Cardiac atrium fibroblast (primary cell): Measurements from ENCODE around the gene MRPL38. TPM values are rescaled to one million over a fixed set of nuclear protein-coding genes. Genes with fewer than 3 reads are reported as not detected.

Experiments
- total RNA-seq: library from RNA; depleted of rRNA; stranded (reverse); fragments of >200 nt; gene quantifications from 2 replicates; pipeline ENCODE4 v1.2.3, GENCODE V29; 2015

The MRPL38 gene
- 12.3 and 15.7 TPM in 2 replicates for total RNA-seq

GRCh38 chr17:75904749-75905521 lies at the start of gene MRPL38:
Gene MRPL38, minus strand, starts transcription at chr17:75904884. Its CDS starts 9 bp downstream, at chr17:75904875.

GRCh38 chr17:75940727-75941441 lies 36.2 kb upstream of the MRPL38 start, which contains the start of gene FBF1:
Gene FBF1, minus strand, starts transcription at chr17:75941042. Its CDS starts 2,893 bp downstream, at chr17:75938149.

GRCh38 chr17:75896415-75897159 lies 8.1 kb downstream of the MRPL38 start, which contains the start of gene TRIM65:
Gene TRIM65, minus strand, starts transcription at chr17:75896951. Its CDS starts 14 bp downstream, at chr17:75896937.

GRCh38 chr17:75878174-75878998 lies 26.3 kb downstream of the MRPL38 start, which contains the start of gene TRIM47:
Gene TRIM47, minus strand, starts transcription at chr17:75878581. Its CDS starts 33 bp downstream, at chr17:75878548.

GRCh38 chr17:75855310-75856061 lies 49.2 kb downstream of the MRPL38 start, which contains the start of gene WBP2:
Gene WBP2, minus strand, starts transcription at chr17:75855335. Its CDS starts 38 bp downstream, at chr17:75855297.

Other genes with a start within 250 kb of the MRPL38 start
- 9.7 and 20.6 TPM in 2 replicates for gene RECQL5, start 237.7 kb downstream of the MRPL38 start, total RNA-seq
- gene SAP30BP, start 237.5 kb downstream of the MRPL38 start, total RNA-seq, result 44.2 and 50.9 TPM in 2 replicates
- 0.16 and 0.18 TPM in 2 replicates for gene ITGB4, start 183.4 kb downstream of the MRPL38 start, total RNA-seq
- 35.9 and 43.9 TPM in 2 replicates for gene GALK1, start 139.7 kb downstream of the MRPL38 start, total RNA-seq
- 11.8 and 15.0 TPM in 2 replicates for gene UNK, start 120.1 kb downstream of the MRPL38 start, total RNA-seq
- gene UNC13D, start 60.5 kb downstream of the MRPL38 start, total RNA-seq, result 1.1 TPM in 1 of 2 replicates, not detected in the other
- 56.7 and 67.0 TPM in 2 replicates for gene WBP2, start 49.5 kb downstream of the MRPL38 start, total RNA-seq
- gene TRIM47, start 26.3 kb downstream of the MRPL38 start, total RNA-seq, result 32.5 and 56.4 TPM in 2 replicates
- 19.1 and 20.6 TPM in 2 replicates for gene TRIM65, start 7.9 kb downstream of the MRPL38 start, total RNA-seq
- gene FBF1, start 36.2 kb upstream of the MRPL38 start, total RNA-seq, result 5.1 and 7.6 TPM in 2 replicates
- gene ACOX1, start 74.3 kb upstream of the MRPL38 start, total RNA-seq, result 16.4 and 32.4 TPM in 2 replicates
- 21.8 and 29.6 TPM in 2 replicates for gene TEN1, start 74.4 kb upstream of the MRPL38 start, total RNA-seq
- gene CDK3, start 96.0 kb upstream of the MRPL38 start, total RNA-seq, result 2.2 TPM in 1 of 2 replicates, not detected in the other
- gene EVPL, start 122.4 kb upstream of the MRPL38 start, total RNA-seq, result not detected in 2 replicates
- 19.5 and 24.0 TPM in 2 replicates for gene SRP68, start 167.6 kb upstream of the MRPL38 start, total RNA-seq
- not detected in 2 replicates for gene GALR2, start 169.9 kb upstream of the MRPL38 start, total RNA-seq
- gene ZACN, start 174.3 kb upstream of the MRPL38 start, total RNA-seq, result not detected in 2 replicates
- gene EXOC7, start 198.9 kb upstream of the MRPL38 start, total RNA-seq, result 56.0 and 56.1 TPM in 2 replicates
- gene FOXJ1, start 236.4 kb upstream of the MRPL38 start, total RNA-seq, result not detected in 2 replicates